ENCODE measurements around the gene CNR2. TPM values are rescaled to one million over a fixed set of nuclear protein-coding genes. Genes with fewer than 3 reads are reported as not detected.
A peak's percentile ranks its signal among the peaks of the same experiment; 100 is the strongest.

CNR2 gene
- total RNA-seq, 2 experiments from 2014 or later = 0.04 to 0.07 TPM

DNA sequence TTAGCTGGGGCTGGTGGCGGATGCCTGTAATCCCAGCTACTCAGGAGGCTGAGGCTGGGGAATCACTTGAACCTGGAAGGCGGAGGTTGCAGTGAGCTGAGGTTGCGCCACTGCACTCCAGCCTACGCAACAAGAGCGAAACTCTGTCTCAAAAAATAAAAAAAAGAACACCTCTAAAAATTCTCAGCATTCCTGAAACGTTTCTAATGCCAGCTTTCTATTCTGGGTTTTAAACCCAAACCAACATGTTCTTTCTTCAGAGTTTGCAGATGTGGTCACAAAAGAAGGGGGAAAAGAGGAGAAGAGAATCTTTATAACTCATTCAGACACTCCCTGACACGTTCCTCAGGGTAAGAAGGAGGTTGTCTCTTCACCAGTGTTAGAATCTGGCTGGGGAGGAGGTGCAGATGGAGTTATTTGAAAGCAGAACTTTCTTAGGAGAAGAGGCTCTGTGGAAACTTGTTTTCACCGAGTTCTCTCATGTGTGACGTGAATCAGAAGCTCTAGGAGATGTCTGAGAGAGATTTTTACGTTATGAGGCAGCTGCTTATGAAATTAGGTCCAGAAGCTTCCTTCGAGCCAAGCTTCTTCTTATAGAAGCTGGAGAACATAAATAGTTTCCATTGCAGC lies 17.8 kb upstream of the CNR2 start:
- no peak overlapping the region for H3K27ac Mint-ChIP-seq
- H3K9me3 Mint-ChIP-seq = no peaks in the 10 kb centered on the region
- H3K36me3 Mint-ChIP-seq (ENCODE audit: low read depth) = no peaks in the 10 kb centered on the region
- DNase-seq = no peak
- ChIA-PET POLR2A (no interaction called here), CTCF (interaction anchor here (1.0 to 1.6 kb wide), 3 partner anchors 14 to 19 kb away, joined by 3 to 5 read pairs (median 3); no protein-coding TSS in a partner anchor)
- H3K4me1 Mint-ChIP-seq = no peaks in the 10 kb centered on the region
- H3K27me3 Mint-ChIP-seq = peaks cover 6% of the 10 kb centered on the region
- H3K4me3 Mint-ChIP-seq = no peak overlapping the region

DNA sequence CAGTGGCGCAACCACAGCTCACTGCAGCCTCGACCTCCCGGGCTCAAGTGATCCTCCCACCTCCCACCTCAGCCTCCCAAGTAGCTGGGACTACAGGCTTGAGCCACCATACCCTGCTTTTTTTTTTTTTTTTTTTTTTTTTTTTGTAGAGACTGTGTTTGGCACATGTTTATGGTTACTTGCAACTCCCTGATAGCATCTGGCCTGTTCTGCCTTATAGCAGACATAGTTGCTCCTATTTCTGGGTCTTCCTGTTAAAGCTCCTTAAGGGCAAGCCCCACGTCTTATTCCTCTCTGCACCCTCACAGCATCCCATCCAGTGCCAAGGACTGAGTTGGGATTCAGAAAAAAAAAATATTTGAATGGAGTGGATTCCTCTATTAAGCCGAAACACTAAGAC lies 17.1 kb upstream of the CNR2 start:
- no peaks in the 10 kb centered on the region for H3K4me1 Mint-ChIP-seq
- H3K4me3 Mint-ChIP-seq = no peak overlapping the region
- ChIA-PET POLR2A (no interaction called here), CTCF (interaction anchor here (1.3 to 1.6 kb wide), 2 partner anchors 14 to 19 kb away, joined by 3 to 5 read pairs; no protein-coding TSS in a partner anchor)
- no peak overlapping the region for H3K27ac Mint-ChIP-seq
- no peaks in the 10 kb centered on the region for H3K9me3 Mint-ChIP-seq
- no peaks in the 10 kb centered on the region for H3K36me3 Mint-ChIP-seq (ENCODE audit: low read depth)
- peaks cover 6% of the 10 kb centered on the region for H3K27me3 Mint-ChIP-seq
- no peak for DNase-seq

DNA sequence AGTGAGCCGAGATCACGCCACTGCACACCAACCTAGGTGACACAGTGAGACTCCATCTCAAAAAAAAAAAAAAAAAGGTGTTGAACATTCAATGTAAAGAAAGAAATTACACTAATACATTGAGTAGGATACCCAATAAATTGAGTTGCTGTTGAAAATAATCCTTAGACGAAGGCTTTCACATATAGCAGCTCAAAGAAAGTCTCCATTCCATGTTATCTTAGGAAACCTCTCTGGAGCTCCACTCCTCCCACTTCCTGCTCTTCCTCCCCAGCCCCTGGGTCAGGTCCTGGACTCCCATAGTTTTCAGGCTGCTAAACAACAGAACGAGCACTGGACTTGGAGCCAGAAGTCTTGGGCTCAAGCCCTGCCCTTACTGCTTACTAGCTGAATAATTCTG lies 15.6 kb upstream of the CNR2 start:
- Mint-ChIP-seq H3K36me3 (ENCODE audit: low read depth) (no peaks in the 10 kb centered on the region), H3K27ac (no peak overlapping the region), H3K4me1 (no peaks in the 10 kb centered on the region), H3K4me3 (no peak overlapping the region), H3K9me3 (no peaks in the 10 kb centered on the region), H3K27me3 (peaks cover 6% of the 10 kb centered on the region)
- no peak for DNase-seq
- ChIA-PET CTCF (interaction anchor here (0.7 kb wide), 1 partner anchor 201 kb away, joined by 3 read pairs; no protein-coding TSS in a partner anchor), POLR2A (no interaction called here)

DNA sequence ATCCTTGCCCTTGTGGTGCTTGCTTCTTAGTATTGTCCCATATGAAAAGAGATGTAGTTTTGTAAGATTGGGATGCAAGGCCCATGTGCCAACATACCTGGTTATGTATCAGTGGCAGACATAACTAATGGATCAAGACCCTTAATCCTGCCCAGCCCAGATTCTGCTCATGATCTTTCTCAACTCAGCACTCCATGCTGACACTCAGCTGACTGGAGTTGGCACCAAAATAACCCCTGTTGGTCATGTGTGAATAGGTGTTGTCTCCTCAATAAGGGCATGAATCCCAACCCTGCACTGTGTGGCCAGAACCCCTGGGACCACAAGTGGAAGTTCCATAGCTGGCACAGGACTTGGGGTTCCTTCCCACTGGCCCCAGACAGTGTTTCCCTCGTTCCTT lies 13.9 kb upstream of the CNR2 start:
- POLR2A ChIA-PET = no interaction called here
- Mint-ChIP-seq H3K9me3 (no peaks in the 10 kb centered on the region), H3K4me1 (no peaks in the 10 kb centered on the region), H3K36me3 (ENCODE audit: low read depth) (no peaks in the 10 kb centered on the region), H3K27me3 (peaks cover 6% of the 10 kb centered on the region), H3K27ac (no peak overlapping the region), H3K4me3 (no peak overlapping the region)
- DNase-seq = no peak
- CTCF ChIA-PET = interaction anchor here (0.6 kb wide), 1 partner anchor 97 kb away, joined by 3 read pairs; no protein-coding TSS in a partner anchor

DNA sequence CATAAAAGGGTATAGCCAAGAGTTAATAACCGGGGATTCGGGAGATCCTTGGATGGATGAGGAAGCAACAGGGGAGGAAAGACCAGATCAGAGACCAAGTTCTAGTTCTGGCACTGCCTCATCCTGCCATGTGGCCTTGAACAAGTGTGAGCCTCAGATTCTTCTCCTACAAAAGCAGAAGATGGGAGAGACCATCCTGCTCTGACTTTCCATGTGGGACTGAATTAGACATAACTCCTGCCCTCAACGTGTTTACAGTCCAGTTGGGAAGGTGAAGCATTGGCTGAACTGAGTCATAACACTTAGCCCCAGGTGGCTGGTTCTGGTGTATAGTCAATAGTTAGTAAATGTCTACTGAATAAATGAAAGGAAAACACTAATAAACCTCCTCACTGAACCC lies 12.1 kb upstream of the CNR2 start:
- Mint-ChIP-seq H3K27ac (no peak overlapping the region), H3K4me1 (no peaks in the 10 kb centered on the region), H3K9me3 (no peaks in the 10 kb centered on the region), H3K36me3 (ENCODE audit: low read depth) (no peaks in the 10 kb centered on the region), H3K27me3 (peaks cover 2% of the 10 kb centered on the region), H3K4me3 (no peak overlapping the region)
- CTCF ChIA-PET = interaction anchor here (0.6 kb wide), 2 partner anchors 25 to 153 kb away, joined by 3 to 5 read pairs; no protein-coding TSS in a partner anchor
- DNase-seq = no peak
- POLR2A ChIA-PET = no interaction called here

DNA sequence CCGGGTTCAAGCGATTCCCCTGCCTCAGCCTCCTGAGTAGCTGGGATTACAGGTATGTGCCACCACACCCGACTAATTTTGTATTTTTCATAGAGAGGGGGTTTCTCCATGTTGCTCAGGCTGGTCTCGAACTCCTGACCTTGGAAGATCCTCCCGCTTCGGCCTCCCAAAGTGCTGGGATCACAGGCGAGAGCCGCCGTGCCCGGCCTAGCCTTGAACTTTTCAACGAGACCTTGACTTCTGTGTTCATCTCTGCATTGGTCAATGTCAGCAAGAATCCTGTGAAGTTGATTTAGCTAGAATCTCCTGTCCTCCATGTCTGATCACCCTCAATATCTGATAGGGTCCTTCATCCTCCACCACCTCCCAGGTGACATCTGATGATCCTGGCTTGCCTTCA lies 11.4 kb upstream of the CNR2 start:
- peaks cover 3% of the 10 kb centered on the region for H3K4me1 Mint-ChIP-seq
- no peak for DNase-seq
- CTCF ChIA-PET = no interaction called here
- H3K4me3 Mint-ChIP-seq = no peak overlapping the region
- POLR2A ChIA-PET = no interaction called here
- H3K27ac Mint-ChIP-seq = no peak overlapping the region
- peaks cover 2% of the 10 kb centered on the region for H3K27me3 Mint-ChIP-seq
- no peaks in the 10 kb centered on the region for H3K36me3 Mint-ChIP-seq (ENCODE audit: low read depth)
- H3K9me3 Mint-ChIP-seq = no peaks in the 10 kb centered on the region

DNA sequence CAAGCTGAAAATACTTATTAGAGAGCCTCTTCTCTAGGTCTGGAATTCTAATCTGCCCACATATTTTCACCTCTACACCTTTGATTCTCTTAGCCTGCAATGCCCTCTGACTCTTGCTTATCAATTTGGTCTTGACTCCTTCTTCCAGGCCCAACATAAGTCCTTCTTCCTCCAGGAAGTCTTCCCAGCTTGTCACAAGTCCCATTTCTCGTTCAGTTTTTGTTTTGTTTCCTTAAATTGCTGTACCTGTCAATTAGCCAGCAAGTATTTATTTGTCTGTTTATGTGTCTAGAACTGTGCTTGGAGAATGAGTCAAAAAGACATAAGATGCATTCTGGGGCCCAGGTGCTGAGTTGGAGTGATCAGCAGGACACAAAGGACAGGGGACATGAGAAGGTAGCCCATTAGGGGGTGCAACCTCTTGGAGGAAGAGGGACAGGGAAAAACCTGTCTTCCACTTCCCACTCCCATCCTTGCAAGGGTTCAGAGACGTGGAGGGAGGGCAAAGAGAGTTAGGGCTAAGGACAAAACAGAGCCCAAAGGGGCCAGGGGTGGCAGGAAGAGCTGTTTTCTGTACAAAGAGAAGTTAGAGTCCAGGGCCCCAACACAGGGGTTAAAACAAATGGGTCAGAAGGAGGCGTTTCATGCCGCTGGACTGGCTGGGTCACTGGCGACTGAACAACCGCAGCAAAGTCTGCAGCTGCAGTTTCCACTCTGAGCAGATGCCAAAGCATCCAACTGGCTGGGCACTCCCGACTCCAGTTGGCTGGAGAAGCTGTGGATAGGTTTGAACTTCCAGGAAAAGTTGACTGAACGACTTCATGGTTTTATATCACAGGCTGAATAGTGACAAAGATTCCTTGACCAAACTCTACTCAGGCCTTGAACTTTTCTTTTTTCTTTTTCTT lies 10.7 kb upstream of the CNR2 start:
- POLR2A ChIA-PET = no interaction called here
- CTCF ChIA-PET = no interaction called here

DNA sequence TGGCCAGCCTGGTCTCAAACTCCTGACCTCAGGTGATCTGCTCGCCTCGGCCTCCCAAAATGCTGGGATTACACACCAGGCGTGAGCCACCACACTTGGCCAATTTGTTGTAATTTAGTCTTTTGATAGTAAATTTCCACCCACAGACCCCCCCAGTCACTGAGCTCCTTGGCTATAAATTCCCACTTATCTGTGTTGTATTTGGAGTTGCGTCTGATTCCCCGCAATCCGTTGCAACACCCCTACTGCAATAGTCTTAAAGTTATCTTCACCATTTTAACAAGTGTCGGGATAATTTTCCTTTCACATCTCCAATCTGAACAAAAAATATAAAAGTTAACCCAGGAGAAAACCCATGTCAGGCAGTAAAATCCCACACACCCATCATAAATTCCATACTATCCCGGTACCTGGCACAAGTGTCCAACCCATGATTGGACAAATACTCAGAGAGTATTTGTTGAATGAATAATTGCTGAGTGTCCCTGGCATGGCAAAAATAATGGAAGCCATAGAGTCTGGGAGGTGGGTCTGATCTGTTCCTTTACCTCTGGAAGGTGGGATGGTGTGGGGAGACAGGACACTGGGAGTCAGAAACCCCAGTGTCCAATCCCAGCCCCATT lies 9.3 kb upstream of the CNR2 start:
- CTCF ChIA-PET = interaction anchor here (1.2 kb wide), 1 partner anchor 13 kb away, joined by 3 read pairs; no protein-coding TSS in a partner anchor
- Mint-ChIP-seq H3K4me1 (peaks cover 3% of the 10 kb centered on the region), H3K36me3 (ENCODE audit: low read depth) (no peaks in the 10 kb centered on the region), H3K9me3 (no peaks in the 10 kb centered on the region), H3K4me3 (no peak overlapping the region), H3K27me3 (no peaks in the 10 kb centered on the region), H3K27ac (no peak overlapping the region)
- POLR2A ChIA-PET = no interaction called here
- DNase-seq = no peak

More for the DNA sequence above, 10.7 kb upstream of the CNR2 start:
- Mint-ChIP-seq H3K27ac (no peak overlapping the region), H3K9me3 (no peaks in the 10 kb centered on the region), H3K36me3 (ENCODE audit: low read depth) (no peaks in the 10 kb centered on the region), H3K4me3 (no peak overlapping the region), H3K4me1 (peaks cover 3% of the 10 kb centered on the region), H3K27me3 (no peaks in the 10 kb centered on the region)
- no peak for DNase-seq

DNA sequence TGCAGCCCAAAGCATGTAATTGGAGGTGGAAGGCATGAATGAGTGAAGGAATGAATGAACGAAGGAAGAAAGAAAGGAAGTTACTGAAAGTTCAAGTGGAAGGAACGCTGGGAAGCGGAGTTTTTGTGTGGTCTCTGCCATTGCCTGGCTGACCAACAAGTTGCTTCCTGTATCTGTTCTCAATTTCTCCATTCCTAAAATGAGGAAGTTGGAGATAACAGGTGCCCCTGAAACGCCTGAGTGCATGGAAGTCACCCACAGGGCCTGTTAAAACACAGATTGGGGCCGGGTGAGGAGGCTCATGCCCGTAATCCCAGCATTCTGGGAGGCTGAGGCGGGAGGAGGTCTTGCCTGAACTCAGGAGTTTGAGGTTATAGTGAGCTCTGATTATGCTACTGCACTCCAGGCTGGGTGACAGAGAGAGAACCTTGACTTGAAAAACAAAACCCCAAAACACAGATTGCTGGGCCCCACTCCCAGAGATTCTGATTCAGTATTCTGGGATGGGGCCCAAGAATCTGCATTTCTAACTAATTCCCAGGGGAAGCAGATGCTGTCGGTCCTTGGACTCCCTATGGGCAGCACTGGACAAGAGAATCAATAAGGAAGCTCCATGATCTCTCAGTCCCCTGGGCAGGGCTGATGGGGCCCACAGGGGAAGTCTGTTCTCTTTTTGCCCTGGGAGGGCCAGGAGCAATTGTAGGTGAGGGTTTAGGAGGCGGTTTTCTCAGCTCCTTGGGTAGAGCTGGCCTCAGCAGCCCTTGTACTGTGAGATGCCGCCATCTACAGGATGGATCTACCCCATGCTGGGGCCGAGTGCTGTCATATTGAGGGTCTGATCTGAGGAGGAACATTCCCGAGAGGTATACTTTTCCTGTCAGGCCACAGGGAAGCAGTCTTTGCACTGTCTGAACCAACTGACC lies 3.3 kb upstream of the CNR2 start:
- Mint-ChIP-seq H3K27ac (no peak overlapping the region), H3K9me3 (no peaks in the 10 kb centered on the region), H3K4me3 (no peak overlapping the region), H3K27me3 (no peaks in the 10 kb centered on the region), H3K4me1 (peaks cover 31% of the 10 kb centered on the region), H3K36me3 (ENCODE audit: low read depth) (no peaks in the 10 kb centered on the region)
- ChIA-PET POLR2A (no interaction called here), CTCF (interaction anchor here (0.6 to 2.6 kb wide), 16 partner anchors 11 to 330 kb away, joined by 3 to 16 read pairs (median 3); partner anchors contain the start of gene PITHD1)
- peak; percentile 64 for DNase-seq

DNA sequence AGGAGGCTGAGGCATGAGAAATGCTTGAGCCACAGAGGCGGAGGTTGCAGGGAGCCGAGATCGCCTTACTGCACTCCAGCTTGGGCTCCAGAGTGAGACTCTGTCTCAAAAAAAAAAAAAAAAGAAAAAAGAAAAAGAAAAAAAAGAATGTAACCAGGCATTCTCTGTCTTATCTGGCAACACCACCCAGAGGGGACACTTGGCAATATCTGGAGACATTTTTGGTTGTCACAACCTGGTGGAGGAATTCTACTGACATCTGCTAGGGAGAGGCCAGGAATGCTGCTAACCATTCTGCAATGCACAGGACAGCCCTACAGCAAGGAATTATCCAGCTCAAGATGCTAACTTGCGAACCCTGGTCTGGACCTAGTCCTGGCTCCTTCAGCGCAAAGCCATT lies 2.3 kb upstream of the CNR2 start:
- Mint-ChIP-seq H3K27ac (no peak overlapping the region), H3K4me3 (no peak overlapping the region)
- CTCF ChIA-PET = interaction anchor here (2.2 to 2.6 kb wide), 2 partner anchors 105 to 108 kb away, joined by 4 to 16 read pairs; no protein-coding TSS in a partner anchor

DNA sequence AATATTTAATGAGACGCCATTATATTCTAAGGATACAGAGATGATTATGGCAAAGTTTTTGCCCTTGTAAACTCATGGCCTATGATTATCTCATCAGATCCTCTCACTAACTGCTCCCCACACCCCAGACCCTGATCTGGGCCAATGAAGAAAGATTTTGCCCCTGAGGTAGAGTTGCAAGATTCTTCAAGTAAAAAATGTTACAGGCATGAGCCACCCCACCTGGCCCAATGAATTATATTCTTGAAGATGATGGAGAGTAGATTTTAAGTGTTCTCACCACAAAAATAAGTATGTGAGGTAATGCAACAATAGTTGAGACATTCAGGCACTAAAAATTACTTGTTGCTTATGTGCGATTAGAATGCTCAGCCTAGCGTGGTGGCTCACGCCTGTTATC lies 1.8 kb upstream of the CNR2 start:
- Mint-ChIP-seq H3K4me1 (peaks cover 43% of the 10 kb centered on the region), H3K27ac (no peak overlapping the region)

More for the DNA sequence above, 2.3 kb upstream of the CNR2 start:
- no peak for DNase-seq
- Mint-ChIP-seq H3K9me3 (no peaks in the 10 kb centered on the region), H3K27me3 (no peaks in the 10 kb centered on the region), H3K4me1 (peaks cover 41% of the 10 kb centered on the region), H3K36me3 (ENCODE audit: low read depth) (no peaks in the 10 kb centered on the region)
- POLR2A ChIA-PET = no interaction called here

DNA sequence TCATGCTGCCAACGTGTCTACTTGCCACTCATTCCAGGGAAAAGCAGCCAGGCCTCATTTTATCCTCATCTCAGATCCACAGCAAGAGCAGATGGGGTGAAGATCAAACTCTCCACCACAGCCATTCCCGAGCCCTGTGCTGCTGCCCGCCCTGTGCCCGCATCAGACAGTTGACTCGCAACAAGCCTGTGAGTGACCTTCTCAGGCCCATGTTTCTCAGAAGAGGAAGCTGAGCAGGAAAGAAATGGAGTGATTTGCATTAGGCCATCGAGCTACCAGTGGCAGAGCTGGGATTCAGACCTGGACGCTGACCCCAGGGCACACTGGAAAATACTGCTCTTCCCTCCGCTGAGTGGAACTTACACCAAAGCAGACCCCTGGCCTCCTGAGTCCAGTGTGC lies 1.2 kb downstream of the CNR2 start:
- Mint-ChIP-seq H3K9me3 (no peaks in the 10 kb centered on the region), H3K4me1 (peaks cover 55% of the 10 kb centered on the region), H3K27me3 (peaks cover under 1% of the 10 kb centered on the region), H3K4me3 (no peak overlapping the region), H3K36me3 (ENCODE audit: low read depth) (no peaks in the 10 kb centered on the region), H3K27ac (no peak overlapping the region)
- POLR2A ChIA-PET = no interaction called here
- CTCF ChIA-PET = no interaction called here
- no peak for DNase-seq

More for the DNA sequence above, 1.8 kb upstream of the CNR2 start:
- no peaks in the 10 kb centered on the region for H3K36me3 Mint-ChIP-seq (ENCODE audit: low read depth)
- H3K27me3 Mint-ChIP-seq = no peaks in the 10 kb centered on the region
- H3K9me3 Mint-ChIP-seq = no peaks in the 10 kb centered on the region
- no peak overlapping the region for H3K4me3 Mint-ChIP-seq
- CTCF ChIA-PET = interaction anchor here (2.6 kb wide), 1 partner anchor 105 kb away, joined by 16 read pairs; no protein-coding TSS in a partner anchor
- DNase-seq = no peak
- POLR2A ChIA-PET = no interaction called here

Measured in activated CD4-positive, alpha-beta T cell treated with anti-CD3 and anti-CD28 coated beads, Interleukin-2, amount 10 ng/mL, durations not matched to agents 7 days and 5 days (primary cell).